HL-60 (cell line): Measurements from ENCODE around the gene MSL2.

ENCODE experiments used
- CTCF ChIP-seq: IDR thresholded peaks from one replicate; pipeline ENCODE4 v1.5.1; 2011; ENCODE audit warnings: low read length, control low read depth, inconsistent platforms; ENCODE audit not compliant: insufficient read depth
- GABPA ChIP-seq: IDR thresholded peaks from 2 replicates; pipeline ENCODE4 v1.6.1; 2012; ENCODE audit warnings: low read depth
- POLR2AphosphoS5 ChIP-seq: IDR thresholded peaks from 2 replicates; pipeline ENCODE4 v1.6.1; 2012; ENCODE audit warnings: low read depth

- TF ChIP-seq POLR2AphosphoS5 (no peak), CTCF (no peak), GABPA (no peak)
Measured at GRCh38 chr3:136135039-136135802, 60.9 kb downstream of the MSL2 start.
